ENCODE data around the gene NSG2.
"Not testable (repeated sequence)": the region's sequence is repeated elsewhere in the genome, so short reads cannot be mapped to it uniquely, and the experiment has no call there.

Gene NSG2

GRCh38 chr5:174097486-174098185 is 52.1 kb downstream of the NSG2 start:
- Histone ChIP-seq H3K27ac (no peak overlapping the region), H3K4me3 (no peak overlapping the region)

DNA sequence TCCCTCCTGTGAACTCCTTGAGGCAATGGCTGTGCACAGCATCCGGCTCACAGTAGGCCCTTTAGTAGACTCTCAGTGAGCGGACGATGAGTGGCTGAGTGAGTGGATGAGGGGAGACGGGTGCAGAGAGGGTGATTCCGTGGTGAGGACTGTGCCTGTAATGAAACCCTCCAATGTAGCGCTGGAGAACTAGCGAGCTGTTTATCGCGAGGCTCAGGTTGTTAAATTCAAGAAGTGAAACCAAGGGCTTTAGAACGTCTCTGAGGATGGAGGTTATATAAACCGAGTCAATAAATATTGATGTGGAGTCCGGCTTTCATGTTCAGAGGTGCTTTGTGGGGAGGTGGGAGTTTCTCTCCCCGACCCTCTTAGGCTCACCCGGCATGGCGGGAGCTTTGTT is 53.2 kb downstream of the NSG2 start:
- Histone ChIP-seq H3K4me3 (no peak overlapping the region), H3K27ac (no peak overlapping the region)

- no peak overlapping the region for H3K27ac ChIP-seq
- no peak overlapping the region for H3K4me3 ChIP-seq
Measured at GRCh38 chr5:174100490-174100889, 55.0 kb downstream of the NSG2 start.

DNA sequence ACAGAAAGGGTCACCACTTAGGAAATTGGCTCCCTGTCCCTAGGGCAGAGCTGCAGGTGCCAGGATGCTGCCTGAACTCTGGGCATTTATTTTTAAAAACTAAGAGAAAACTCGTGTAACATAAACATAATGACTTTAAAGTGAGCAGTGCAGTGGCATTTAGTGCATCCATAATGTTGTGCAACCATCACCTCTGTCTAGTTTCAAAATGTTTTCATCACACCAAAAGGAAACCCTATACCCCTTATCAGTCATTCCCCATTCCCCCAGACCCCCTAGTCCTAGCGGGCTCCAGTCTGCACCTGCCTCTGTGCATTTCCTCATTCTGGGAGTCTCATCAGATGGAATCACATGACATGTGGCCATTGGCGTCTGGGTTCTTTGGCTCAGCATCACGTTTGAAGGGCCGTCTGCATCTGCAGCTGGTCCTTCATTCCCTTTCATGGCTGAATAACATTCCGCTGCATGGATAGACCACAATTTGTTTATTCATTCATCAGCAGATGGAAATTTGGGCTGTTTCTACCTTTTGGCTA is 55.8 kb downstream of the NSG2 start:
- H3K27ac ChIP-seq, result no peak overlapping the region
- H3K4me3 ChIP-seq, result no peak overlapping the region

GRCh38 chr5:174102574-174102973 is 57.1 kb downstream of the NSG2 start:
- not testable (repeated sequence) for H3K27ac ChIP-seq, H3K4me3 ChIP-seq

- no peak overlapping the region for H3K27ac ChIP-seq
- H3K4me3 ChIP-seq, result no peak overlapping the region
Measured at GRCh38 chr5:174106997-174107655, 61.6 kb downstream of the NSG2 start.

DNA sequence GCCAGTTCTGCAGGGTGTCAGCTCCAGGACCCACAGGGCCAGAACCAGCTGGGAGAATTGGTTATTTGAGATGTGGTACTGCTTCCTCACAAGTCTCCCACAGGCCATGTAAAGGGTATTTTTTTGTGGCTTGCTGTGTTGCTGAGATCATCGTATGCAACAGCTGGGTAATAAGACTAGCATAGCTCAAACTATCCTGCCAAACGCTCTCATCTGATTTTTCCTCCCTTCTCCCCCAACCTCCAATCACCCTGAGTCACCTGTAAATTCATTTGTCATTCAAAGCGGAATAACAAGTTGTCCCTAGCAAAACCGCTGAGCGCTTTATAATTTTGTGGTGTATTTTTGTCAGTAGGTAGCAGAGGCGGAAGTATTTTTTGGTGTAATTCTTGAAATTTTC is 63.2 kb downstream of the NSG2 start:
- Histone ChIP-seq H3K27ac (no peak overlapping the region), H3K4me3 (no peak overlapping the region)

DNA sequence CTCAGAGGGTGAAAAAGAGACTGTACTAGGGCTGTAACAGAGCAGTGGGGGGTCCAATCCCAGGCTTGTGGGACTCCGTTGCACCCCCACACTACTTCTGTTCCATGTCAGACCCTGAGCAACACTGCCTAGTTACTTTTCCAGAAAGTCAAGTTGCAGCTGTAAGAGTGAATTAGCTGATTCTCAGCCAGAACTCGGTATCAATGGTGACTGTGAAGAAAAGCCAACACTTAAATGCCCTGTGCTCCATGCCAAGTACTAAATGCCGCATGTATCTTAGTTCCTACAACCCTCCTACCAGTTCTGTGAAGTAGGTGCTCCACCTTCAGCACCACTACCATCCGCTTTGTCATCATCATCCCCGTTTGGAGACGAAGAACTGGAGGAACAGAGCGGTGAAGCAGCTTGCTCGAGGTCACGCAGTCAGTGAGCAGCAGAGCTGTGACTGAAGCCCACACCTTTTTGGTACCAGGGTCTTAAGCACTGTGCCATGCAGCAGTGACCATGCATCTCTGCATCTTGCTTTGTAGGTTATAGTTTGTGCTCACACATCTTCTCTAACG is 64.3 kb downstream of the NSG2 start:
- Histone ChIP-seq H3K27ac (no peak overlapping the region), H3K4me3 (no peak overlapping the region)

- H3K27ac ChIP-seq, result no peak overlapping the region
- no peak overlapping the region for H3K4me3 ChIP-seq
Measured at GRCh38 chr5:174110310-174110709, 64.8 kb downstream of the NSG2 start.

DNA sequence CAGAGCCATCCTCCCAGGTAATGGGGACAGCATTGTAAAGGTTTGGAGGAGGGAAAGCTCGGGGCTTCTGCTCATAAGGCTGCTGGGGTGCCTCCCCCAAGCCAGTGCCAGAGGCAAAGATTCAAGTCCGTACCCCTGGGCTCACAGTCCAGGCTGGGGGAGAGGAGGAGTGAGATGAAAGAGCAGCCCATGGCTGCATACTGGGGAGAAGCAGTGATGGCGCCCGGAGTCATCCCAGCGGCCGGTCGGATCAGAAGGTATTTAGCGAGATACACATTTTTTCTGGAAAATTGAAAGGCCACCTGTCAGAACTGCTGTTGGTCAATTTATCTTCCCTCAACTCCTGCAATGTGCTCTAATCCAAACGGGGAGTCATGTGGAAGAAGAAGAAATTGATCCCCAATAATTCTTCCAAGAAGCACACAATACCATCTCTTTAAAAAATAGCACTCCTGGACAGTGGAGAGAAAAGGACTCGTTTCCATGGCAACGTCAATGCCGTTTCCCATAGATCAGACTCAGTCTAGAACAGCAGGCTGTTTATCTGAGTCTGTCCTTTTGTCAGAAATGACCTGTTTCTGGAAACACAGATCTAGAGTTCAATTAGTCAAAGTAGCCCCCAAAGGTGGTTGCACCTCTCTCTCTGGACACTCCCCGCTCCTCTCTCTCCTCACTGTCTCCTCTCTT is 65.9 kb downstream of the NSG2 start:
- Histone ChIP-seq H3K4me3 (no peak overlapping the region), H3K27ac (no peak overlapping the region)

- Histone ChIP-seq H3K27ac (no peak overlapping the region), H3K4me3 (no peak overlapping the region)
Measured at GRCh38 chr5:174115226-174115625, 69.7 kb downstream of the NSG2 start.

DNA sequence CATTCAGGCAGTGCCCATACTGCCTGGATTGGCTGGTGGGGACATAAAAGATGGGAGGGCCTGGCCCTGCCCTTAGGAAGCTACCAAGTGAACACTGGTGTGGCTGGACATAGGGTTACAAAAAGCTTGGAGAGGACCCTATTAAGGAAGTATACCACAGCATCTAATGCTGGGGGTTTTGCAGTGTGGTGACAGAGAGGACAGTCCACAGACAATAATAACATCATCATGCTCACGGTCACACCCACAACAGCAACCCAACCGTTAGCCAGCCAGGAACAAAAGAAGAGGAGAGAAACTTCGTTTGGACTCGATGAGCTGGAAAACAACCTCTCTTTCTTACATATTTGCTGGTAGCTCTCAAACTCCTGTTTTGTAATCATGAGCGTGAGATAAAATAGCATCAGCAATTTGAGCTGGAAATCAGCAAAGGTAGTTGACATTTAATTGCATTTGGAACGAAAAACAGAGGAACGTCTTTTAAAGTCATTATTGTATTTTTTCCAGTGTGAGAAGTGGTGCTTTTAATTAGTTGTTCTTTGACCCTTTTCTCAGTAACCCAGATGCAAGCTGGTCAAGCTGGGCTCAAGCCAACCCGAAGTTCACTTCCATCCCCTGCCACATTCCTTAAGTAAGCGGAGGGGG is 73.4 kb downstream of the NSG2 start:
- Histone ChIP-seq H3K27ac (no peak overlapping the region), H3K4me3 (no peak overlapping the region)

GRCh38 chr5:174119468-174119881 is 74.0 kb downstream of the NSG2 start:
- Histone ChIP-seq H3K4me3 (no peak overlapping the region), H3K27ac (no peak overlapping the region)

GRCh38 chr5:174120401-174121005 is 75.0 kb downstream of the NSG2 start:
- Histone ChIP-seq H3K4me3 (no peak overlapping the region), H3K27ac (no peak overlapping the region)

GRCh38 chr5:174134545-174134944 is 89.0 kb downstream of the NSG2 start:
- H3K4me3 ChIP-seq, result no peak overlapping the region
- no peak overlapping the region for H3K27ac ChIP-seq

GRCh38 chr5:174139623-174140022 is 94.1 kb downstream of the NSG2 start:
- no peak overlapping the region for H3K27ac ChIP-seq
- no peak overlapping the region for H3K4me3 ChIP-seq

DNA sequence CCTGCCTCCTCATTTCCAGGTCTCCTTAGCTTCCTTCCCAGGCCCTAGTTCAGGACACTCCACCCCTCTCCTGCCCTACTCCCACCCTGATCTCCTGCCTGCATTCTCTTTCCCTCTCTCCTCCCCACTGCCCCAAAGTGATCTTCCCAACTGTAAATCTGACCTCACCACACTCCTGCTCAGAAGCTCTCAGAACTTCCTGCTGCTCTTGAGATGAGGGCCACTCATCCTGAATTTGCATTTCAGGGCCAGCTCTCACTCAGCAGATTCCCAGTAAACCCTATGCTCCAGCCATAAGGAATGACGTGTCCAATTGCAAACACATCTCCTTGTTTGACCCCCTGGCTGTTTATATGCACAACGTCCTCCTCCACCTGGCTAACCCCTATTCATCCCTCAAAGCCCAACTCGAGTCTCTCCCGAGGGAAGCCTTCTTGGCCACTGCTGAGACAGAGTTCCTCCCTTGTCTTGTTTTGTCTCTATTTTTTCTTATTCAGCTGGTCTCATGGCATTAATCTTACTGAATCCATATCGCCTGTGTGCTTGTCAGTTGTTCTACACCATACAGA is 95.0 kb downstream of the NSG2 start:
- Histone ChIP-seq H3K27ac (no peak overlapping the region), H3K4me3 (no peak overlapping the region)

GRCh38 chr5:174141398-174141797 is 95.9 kb downstream of the NSG2 start:
- H3K4me3 ChIP-seq, result no peak overlapping the region

DNA sequence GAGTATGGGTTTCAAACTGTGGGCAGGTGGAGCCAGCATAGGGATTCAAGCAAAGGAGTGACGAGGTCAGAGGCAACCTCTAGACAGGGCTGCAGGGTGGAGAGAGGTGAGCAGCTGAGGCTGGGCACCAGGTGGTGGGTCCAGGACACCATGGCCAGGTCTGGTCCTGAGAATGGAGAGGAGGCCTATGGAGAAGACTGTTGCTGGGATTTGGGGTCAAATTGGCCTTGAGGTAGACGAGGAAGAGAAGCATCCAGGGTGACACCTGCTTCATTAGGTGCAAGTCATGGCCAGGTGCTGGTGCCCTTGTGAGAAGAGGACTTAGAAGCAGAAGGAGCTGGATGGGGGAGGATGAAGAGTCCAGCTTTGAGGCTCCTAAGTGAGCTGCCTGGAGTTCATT is 99.6 kb downstream of the NSG2 start:
- H3K27ac ChIP-seq, result no peak overlapping the region
- no peak overlapping the region for H3K4me3 ChIP-seq

More at GRCh38 chr5:174141398-174141797, 95.9 kb downstream of the NSG2 start:
- H3K27ac ChIP-seq, result no peak overlapping the region
